Psoas muscle (tissue), 8 donors: ENCODE measurements around the gene ATP13A5. TPM values are rescaled to one million over a fixed set of nuclear protein-coding genes. Genes with fewer than 3 reads are reported as not detected.

Experiments
- ATAC-seq, 4 donors: fragments of 200-7000 bp; cut with Tn5 transposase; one replicate each; pipeline ENCODE4 v1.9.1; 2020; ENCODE audit warnings: moderate library complexity in 3 of 4, mild to moderate bottlenecking in 2 of 4
- DNase-seq, 2 donors: peaks; one replicate each; pipeline ENCODE4 v3.0.0-alpha.2; 2020
- H3K27ac ChIP-seq: fragments of 200-600 bp; one replicate; pipeline ENCODE4 v1.8.0; 2022
- H3K27me3 ChIP-seq, 3 donors: fragments of 200-600 bp in 1 of 3; one replicate each; pipeline versions ENCODE4 v1.6.1 to v1.8.0; 2013 to 2022; ENCODE audit warnings: low read length in 2 of 3, mild to moderate bottlenecking in 2 of 3, moderate library complexity in 1 of 3; ENCODE audit not compliant: insufficient read depth in 3 of 3
- H3K36me3 ChIP-seq, 2 donors: fragments of 200-600 bp in 1 of 2; one replicate each; pipeline versions ENCODE4 v1.6.1 to v1.8.0; 2013 to 2022; ENCODE audit warnings: low read depth in 1 of 2, mild to moderate bottlenecking in 1 of 2, moderate library complexity in 1 of 2; ENCODE audit not compliant: insufficient read depth in 1 of 2
- H3K4me1 ChIP-seq: fragments of 200-600 bp; one replicate; pipeline ENCODE4 v1.8.0; 2022
- H3K4me3 ChIP-seq: fragments of 200-600 bp; one replicate; pipeline ENCODE4 v1.8.0; 2022; ENCODE audit warnings: mild to moderate bottlenecking
- H3K9me3 ChIP-seq: fragments of 200-600 bp; one replicate; pipeline ENCODE4 v1.8.0; 2022
- CTCF ChIP-seq: fragments of 200-600 bp; IDR thresholded peaks from one replicate; pipeline ENCODE4 v1.8.0; 2022; ENCODE audit warnings: antibody characterized with exemption
- WGBS, 3 donors: extraction: QIAGEN DNeasy Blood & Tissue Kit; methylation state at CpG; one replicate each; pipeline versions ENCODE4 v1.1.6 to v1.1.7; 2013; 5-methylcytosine and 5-hydroxymethylcytosine counted together
- intact Hi-C, 2 donors: fragments of 100-400 bp; cut with DNase I; formaldehyde crosslinking; loops; one replicate each; pipeline versions ENCODE4 v1.11.0 to v1.14.2; 2022
- polyA plus RNA-seq, 3 donors: library from polyadenylated mRNA; stranded (reverse); fragments of 200-250 nt; gene quantifications; one replicate each; pipeline ENCODE4 v1.2.3, GENCODE V29; 2013
- total RNA-seq, 4 donors: library from RNA; stranded (reverse); fragmentation: NEBNext Ultra II Directional in 2 of 4; extraction: Animal tissue kit (Norgen Biotek cat#: 25700) in 2 of 4; gene quantifications; one replicate each; pipeline versions ENCODE4 v1.2.1 to v1.2.4, GENCODE V29; 2021 to 2023
- donor health status: healthy with polysubstance abuse.
- donor health status: DM: no; HTN: no; CAD: no; lungs with moderate emphysema.
- donor health status: Bipolar disorder and iron deficiency.
- donor health status: healthy.
- donor health status: DM: yes; HTN: yes; CAD: no.
- donor health status: DM: no; HTN: no; CAD: no.
- donor health status: DM: no; HTN: no; CAD: no.
- donor health status: DM: yes; HTN: yes; CAD: no.

The ATP13A5 gene
- total and polyA plus RNA-seq, 7 donors, result 0.07 TPM; not detected in 6

DNA sequence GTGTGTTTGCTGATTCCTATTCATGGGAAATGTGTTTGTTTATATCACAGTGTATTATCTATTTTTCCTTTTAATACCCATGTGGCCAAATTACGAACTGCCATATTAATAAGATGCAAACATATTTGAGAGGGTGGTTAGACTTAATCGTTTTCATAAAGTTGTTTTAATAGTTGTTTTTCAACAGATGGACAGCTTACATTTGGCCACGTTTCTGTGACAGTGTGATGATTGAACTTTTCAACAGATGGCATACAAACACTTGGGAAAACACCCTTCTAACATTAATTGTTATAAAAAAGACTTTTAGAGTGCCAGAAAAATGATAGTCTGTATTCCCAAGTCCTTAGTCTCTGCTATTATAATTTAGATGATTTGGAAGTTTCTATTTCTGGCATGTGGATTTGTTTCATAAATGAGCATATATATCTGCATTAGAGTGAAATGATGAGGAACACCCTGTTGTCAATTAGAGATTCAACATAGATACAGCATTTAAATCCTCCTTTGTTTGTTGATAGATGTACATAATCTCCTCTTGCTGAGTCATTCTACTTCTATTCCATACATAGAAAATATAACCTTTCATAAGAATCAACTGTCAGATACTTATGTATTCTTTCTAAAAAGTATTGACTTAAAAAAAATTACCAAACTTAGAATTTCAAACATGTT is 124.4 kb downstream of the ATP13A5 start:
- DNase-seq, result no peak
- no peak overlapping the region for H3K4me3 ChIP-seq
- ATAC-seq, result no peak
- H3K4me1 ChIP-seq, result no peaks in the 10 kb centered on the region
- H3K27ac ChIP-seq, result no peak overlapping the region
- WGBS, 3 donors, result 45 to 67% (median 49%) methylated on average over 3 of the region's 3 CpGs
- no peak for TF ChIP-seq CTCF
- H3K27me3 ChIP-seq, result no peaks in the 10 kb centered on the region
- intact Hi-C loops, result no loop called here
- H3K9me3 ChIP-seq, result peaks cover 12% of the 10 kb centered on the region
- H3K36me3 ChIP-seq, result no peaks in the 10 kb centered on the region

DNA sequence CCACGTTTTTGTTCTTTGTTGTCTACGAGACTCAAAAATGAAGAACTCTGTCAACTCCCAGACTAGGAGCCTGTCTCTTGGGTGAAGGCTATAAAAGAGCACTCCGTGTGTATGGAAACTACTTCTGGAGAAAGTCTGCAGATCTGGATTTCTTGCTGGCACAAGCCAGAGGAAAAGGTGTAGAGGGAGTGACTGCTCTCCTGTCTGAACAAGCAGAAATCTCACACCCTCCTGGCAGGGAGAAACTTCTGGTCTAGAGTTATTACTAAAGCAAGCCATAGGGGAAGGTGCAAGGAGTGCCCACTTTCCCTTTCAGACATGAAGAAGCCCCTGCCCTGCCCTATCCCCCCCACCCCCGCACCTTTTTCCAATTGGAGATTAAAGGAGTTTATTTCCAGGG is 128.1 kb downstream of the ATP13A5 start:
- Histone ChIP-seq H3K36me3 (no peaks in the 10 kb centered on the region), H3K27me3 (no peaks in the 10 kb centered on the region), H3K9me3 (peaks cover 32% of the 10 kb centered on the region), H3K4me1 (no peaks in the 10 kb centered on the region), H3K27ac (no peak overlapping the region), H3K4me3 (no peak overlapping the region)
- intact Hi-C loops, result no loop called here
- ATAC-seq (no peak), DNase-seq (no peak)
- no peak for TF ChIP-seq CTCF
- 89 to 93% (median 93%) methylated on average over 4 of the region's 4 CpGs for WGBS, 3 donors

DNA sequence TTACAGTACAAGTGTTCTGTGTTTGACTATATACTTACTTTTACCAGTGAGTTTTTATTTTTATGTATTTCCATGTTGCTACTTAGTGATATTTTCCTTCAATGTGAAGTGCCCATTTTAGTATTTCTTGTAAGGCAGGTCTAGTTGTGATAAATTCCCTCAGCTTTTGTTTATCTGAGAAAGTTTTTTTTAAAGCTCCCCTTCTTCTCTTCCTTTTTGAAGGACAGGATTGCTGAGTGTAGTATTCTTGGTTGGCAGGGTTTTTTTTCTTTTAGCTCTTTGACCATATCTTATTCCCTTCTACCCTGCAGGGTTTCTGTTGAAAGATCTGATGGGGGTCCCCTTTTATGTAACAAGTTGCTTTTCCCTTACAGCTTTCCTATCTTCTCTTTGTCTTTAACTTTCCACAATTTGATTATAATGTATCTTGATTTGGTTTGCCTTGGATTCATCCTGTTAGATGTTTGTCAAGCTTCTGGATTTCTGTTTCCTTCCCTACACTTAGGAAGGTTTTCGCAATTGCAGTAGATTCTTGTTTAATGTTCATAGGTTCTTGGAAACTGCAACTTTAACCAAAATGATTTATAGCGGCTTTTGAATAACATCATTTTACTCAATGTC is 129.6 kb downstream of the ATP13A5 start:
- intact Hi-C loops, result loop anchor here in 1 of 2 donors (10.0 kb wide), 1 partner anchor 346 kb away; the partner anchor contains the start of gene OPA1
- Histone ChIP-seq H3K4me1 (no peaks in the 10 kb centered on the region), H3K4me3 (no peak overlapping the region), H3K27ac (no peak overlapping the region), H3K27me3 (no peaks in the 10 kb centered on the region), H3K9me3 (peaks cover 32% of the 10 kb centered on the region), H3K36me3 (no peaks in the 10 kb centered on the region)
- TF ChIP-seq CTCF, result no peak
- WGBS, 3 donors, result 51 to 99% (median 96%) methylated on average over 2 of the region's 2 CpGs
- DNase-seq (no peak), ATAC-seq (no peak)

- Histone ChIP-seq H3K27me3 (no peaks in the 10 kb centered on the region), H3K4me3 (peak overlapping the region; percentile 70), H3K27ac (no peak overlapping the region), H3K9me3 (peaks cover 15% of the 10 kb centered on the region), H3K36me3 (no peaks in the 10 kb centered on the region), H3K4me1 (peaks cover 22% of the 10 kb centered on the region)
- 88 to 95% (median 90%) methylated on average over 3 of the region's 3 CpGs for WGBS, 3 donors
- no peak for DNase-seq
- TF ChIP-seq CTCF, result no peak
- ATAC-seq, result no peak
- intact Hi-C loops, result loop anchor here in 1 of 2 donors (5.0 to 10.0 kb wide), 2 partner anchors 111 to 351 kb away; partner anchors contain the start of gene OPA1
Measured at GRCh38 chr3:193243571-193243970, 135.0 kb downstream of the ATP13A5 start.
